GM21447 (cell line): ENCODE data around the gene RASGRF2.
"Not testable (repeated sequence)": the region's sequence is repeated elsewhere in the genome, so short reads cannot be mapped to it uniquely, and the experiment has no call there.

ENCODE experiments used
- ATAC-seq: cut with Tn5 transposase; IDR thresholded peaks from one replicate; pipeline ENCODE4 v1.9.1; 2021; ENCODE audit not compliant: unreplicated experiment

The RASGRF2 gene

GRCh38 chr5:81265101-81265500 lies 304.9 kb downstream of the RASGRF2 start:
- no peak for ATAC-seq

GRCh38 chr5:81268521-81269196 lies 308.5 kb downstream of the RASGRF2 start:
- no peak for ATAC-seq

- no peak for ATAC-seq
Observed at GRCh38 chr5:81269751-81270393, 309.7 kb downstream of the RASGRF2 start.

- ATAC-seq, result not testable (repeated sequence)
Observed at GRCh38 chr5:81270394-81271027, 310.3 kb downstream of the RASGRF2 start.
